Stimulated activated CD8-positive, alpha-beta memory T cell treated with anti-CD3 and anti-CD28 coated beads, Interleukin-12 subunit alpha, Interleukin-12 subunit beta, amount 100 ng/mL, for 24 hours (primary cell): Measurements from ENCODE around the gene NPAS3.

ENCODE experiments used
- DNase-seq: peaks from one replicate; pipeline ENCODE4 v3.0.0-alpha.2; 2020; ENCODE audit errors: extremely low read depth

NPAS3 gene

DNA sequence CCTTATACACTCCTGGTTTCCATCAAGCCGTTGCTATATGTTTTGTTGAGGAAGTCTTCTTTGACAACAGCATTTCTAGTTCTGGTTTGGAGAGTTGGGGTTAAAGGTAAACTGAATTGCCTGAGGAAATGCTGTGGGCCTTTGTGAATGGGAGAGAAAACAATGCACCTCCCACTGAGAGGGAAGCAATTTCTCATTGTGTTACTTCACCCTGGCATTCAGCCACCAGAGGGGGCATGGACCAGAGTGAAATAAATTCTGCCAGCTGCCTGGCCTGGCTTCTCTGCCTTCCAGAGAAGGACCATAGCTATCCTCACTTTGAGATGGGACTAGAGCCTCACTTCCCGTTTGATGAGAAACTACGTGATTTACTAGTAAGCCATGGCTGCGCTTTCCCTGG is 536.9 kb downstream of the NPAS3 start:
- DNase-seq, result no peak

DNA sequence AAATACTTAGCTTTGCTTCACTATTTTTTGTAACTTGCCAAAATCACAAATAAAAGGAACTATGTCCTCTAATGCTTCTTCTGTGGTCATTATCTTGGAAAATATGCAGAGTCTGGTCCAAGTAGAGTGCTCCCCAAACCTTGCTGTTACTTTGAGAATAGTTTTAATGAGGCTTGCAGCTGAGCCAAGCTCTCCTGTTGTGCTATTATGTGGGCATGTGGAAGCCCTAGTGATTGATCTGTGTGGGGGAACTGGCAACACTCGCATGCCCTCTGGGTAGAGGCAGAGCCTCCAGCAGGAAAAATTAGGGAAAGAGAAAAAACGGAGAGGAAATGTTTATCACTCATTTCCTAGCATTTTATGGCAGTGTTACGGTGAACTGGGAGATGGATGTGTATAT is 539.1 kb downstream of the NPAS3 start:
- DNase-seq, result no peak

DNA sequence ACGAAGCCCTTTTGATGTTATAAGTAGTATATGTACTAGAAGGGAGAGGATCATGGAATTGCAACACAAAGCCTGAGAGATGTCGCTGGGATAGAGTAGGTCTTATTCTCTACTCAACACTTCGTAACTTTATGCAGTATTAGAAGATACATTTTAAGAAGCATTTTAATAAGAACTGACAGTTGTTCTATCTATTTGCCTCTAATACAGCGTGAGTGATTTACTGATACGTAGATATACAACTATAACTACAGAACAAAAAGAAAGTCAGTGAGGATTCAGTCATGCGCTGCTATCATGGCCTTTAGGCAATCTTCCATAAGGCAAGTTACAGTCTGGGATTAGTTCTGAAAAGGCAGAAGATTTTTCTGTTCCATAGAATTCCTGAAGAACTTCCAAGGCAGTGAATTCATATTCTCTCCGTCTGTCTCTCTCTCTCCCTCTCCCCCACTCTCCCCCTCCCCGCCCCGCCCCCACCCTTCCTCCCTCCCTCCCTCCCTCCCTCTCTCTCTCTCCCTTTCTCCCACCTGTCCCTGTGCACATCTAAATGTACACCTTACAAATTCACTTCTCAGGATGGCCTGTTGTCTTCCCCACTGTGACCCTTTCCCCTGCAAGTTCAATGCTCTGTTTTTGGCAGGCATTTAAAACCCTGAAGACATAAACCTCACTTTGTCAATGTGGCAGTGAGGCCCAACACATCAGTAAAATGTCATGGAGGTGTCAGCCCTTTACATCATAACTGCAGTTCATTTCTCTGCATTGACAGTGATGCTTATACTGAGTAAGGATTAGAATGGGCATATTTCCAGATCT is 541.6 kb downstream of the NPAS3 start:
- DNase-seq, result no peak

DNA sequence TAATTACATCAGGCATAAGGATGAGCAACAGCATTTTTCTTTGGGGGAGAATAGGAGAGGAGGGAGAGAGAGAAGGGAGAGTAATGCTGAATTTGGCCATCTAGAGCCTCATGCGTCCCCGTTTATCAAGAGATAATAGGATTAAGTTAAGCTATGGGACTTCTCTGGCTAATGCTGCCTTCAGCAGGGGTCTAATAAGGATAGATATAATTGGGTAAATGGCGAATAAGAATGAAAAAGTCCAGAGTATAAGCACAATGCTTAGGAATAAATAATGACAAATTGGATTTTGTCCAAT is 542.2 kb downstream of the NPAS3 start:
- DNase-seq, result no peak

DNA sequence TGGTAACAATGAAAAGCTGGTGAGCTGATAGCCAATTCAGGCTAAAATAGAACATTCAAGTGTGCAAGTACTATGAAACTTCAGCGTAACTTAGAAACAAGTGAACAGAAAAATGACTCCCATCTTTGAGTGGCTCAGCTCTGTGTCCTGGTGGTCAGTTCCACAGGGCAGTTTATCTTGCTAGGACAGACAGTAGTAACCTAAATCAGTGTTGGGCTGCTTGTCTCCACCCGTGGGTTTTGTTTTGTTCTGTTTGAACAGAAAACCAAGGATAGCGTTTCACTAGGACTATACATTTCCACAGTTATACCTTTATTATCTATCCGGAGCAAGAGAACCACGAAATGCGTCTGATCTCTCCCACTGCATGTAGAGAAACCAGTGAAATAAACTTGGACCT is 544.4 kb downstream of the NPAS3 start:
- no peak for DNase-seq

DNA sequence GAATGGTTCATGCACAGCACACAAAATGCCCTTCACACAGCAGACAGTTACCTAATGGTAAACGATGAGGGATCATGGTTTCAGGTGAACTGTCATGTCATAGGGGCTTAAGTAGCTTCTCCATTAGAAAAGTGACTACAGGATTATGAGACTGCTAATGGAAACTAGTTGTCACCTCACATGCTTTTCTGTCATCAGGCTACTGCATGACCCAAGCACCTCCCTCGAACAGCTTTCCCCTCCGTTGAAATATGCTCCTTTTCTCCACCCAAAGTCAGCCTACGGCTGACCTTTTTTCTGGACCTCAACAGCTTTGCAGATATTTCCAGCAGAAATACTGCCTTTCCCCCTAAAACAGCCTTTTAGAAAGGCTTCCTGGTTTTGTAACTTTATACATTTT is 544.9 kb downstream of the NPAS3 start:
- DNase-seq, result no peak

DNA sequence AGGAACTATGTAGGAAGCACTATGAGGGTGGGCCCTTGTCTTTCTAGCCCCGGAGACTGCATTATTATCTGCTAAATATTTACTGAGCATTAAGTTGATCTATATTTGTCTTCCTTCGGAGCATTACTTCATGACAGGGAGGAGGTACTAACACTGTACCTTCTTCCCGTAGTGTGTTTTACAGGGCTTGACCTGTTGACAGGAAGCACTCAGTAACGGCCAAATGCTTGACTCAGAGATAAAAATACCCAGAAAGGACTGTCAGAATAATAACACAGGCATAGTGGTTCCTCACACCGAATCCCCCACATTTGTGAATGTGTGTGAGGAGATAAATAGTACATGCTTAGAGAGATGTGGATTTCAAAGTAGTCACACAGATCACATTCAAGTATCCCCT is 545.6 kb downstream of the NPAS3 start:
- DNase-seq, result no peak

DNA sequence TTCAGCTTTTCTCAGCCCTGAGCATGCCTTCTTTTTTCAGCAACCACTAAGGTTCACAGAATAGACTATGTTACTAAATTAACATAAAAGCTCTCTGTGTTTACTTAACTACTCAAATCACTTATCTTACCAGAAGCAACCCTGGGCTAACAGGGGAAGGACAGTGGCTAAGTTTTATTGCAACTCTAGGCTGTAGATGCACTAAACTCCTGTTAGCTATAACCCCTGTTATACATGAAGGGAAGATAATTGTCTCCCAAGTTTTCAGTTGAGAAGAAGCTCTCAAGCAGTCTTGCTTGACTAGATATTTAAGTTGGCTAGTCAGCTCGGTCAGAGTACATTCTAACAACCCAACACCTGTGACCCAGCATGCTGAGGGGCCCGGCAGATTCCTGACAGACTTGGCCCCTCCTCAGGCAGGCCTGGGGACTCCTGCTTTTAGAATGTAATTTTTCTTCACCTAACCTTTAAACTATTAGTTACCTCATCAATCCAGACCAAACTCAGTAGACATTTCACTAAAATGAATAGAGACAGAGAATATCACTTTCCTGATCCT is 547.7 kb downstream of the NPAS3 start:
- no peak for DNase-seq

DNA sequence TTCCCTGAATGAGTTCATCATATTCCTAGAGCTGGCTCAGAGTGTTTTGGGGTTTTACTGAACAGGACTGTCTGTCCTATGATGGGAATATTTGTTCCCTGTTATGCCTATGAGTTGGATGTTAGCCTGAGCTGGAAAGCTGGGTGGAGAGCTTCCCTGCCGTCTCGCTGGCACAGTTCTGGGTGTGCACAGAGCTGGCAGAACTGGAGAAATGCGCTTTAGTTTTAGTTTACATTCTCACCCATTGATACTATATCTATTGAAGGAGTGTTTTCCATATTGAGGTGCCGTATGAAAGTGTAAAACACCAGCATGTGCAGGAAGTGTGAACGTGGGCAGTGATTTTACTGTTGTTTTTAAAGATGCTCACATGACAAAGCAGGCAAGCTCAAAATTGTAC is 549.9 kb downstream of the NPAS3 start:
- DNase-seq, result no peak

DNA sequence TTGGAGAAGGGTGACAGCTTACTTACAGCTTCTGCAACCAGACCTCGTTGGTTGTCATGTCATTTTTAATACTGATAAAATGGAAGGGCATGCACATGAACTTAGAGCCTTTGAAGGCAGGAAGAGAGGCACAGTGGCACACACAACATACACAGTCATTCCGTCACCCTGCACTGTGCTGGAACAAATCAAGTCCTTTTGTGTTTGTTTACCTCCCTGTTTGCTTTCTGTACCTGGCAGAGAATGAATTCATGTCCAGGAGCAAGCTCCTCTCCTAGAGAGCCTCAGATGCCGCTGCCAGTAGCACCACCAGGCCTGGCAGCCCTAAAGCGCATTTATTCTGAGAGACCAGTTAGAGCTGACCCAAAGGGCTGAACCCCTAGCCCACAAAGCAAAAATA is 551.9 kb downstream of the NPAS3 start:
- no peak for DNase-seq

DNA sequence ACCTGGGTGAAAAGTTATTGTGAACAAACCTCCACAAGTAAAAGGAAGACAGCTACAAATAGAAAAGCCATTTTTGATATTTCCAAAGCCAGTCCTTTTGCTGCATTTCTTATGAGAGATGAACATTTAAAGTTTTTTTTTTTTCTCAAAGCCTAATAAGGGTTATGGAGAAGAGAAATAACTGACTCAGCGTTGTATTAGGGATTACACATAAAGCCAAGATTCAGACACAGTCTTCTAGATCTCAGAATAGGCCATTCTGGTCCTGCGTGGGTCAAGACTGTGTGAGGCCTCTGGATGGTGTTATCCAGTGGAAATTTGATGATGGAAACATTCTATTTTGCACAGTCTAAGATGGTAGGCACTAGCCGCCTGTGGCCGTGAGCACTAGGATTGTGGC is 552.4 kb downstream of the NPAS3 start:
- no peak for DNase-seq

DNA sequence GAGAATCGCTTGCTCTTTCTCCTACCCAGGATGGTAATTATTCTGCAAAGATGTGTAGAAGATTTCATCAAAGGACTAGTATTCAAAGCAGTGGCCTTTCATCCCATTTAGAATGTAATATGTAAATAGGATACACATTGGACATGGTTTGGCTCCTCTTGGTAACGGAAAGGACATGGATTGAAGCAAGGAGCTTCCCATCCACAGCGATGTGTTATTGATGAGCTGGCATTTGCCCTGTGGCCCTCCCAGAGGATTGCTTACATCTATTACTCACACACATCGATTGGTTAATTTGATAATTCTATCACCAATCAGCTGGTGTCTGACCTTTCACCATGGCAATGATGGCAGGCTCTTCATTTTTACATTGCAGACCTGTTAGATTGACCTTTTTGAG is 553.8 kb downstream of the NPAS3 start:
- no peak for DNase-seq

DNA sequence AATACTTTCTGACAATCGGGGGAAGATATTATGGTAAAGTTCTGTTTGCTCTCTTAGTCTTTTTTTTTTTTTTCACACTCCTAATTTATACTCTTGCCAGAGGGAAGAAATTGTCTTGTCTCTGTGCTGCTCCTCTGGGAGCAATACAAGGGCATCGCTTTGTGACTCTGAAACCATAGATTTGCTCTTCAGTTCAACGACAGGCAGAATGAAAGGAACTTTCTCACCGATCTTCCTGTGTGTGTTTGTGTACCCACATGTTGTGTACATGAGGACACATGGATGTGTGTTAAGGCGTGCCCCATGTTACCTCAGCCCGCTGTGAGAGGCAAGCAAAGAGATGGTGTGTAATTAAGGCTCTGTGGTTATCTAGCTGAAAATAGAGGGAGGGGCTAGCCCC is 554.6 kb downstream of the NPAS3 start:
- DNase-seq, result no peak

DNA sequence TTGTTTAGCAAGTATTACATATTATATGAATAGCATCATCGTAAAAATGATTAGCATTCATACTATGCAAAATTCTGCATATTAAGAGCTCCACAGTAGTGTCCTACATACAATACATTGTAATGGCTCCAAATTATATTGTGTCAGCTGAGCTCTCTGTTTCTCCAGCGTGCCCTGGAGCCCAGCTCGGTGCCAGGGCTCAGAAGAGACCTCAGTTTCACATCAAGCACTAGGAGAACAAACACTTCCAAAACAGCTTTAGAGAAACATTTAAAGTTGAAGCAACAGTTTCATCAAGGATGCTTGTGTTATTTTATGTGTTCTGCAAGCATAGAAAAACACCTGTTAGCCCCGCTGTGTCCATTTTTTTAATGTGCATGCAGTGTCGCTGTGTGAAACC is 555.3 kb downstream of the NPAS3 start:
- no peak for DNase-seq

DNA sequence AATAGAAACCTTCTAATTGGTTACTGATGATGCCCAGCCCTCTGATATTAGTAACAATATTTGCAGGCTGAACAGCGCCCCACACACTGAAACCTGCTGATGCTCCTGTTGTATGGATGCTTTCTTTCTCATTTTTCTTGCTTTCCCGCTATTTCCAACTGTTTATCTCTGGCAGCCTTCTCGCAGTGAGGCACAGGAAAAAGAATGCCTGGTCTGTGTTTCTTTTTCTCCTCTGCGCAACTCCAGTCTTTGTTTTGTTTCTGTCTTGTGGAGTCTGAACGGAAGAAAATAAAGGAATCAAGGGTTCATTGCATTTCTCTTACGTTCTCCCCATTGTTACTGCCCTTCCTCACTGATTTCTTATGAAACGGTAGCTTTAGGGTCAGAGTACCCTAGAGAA is 561.0 kb downstream of the NPAS3 start:
- DNase-seq, result no peak

DNA sequence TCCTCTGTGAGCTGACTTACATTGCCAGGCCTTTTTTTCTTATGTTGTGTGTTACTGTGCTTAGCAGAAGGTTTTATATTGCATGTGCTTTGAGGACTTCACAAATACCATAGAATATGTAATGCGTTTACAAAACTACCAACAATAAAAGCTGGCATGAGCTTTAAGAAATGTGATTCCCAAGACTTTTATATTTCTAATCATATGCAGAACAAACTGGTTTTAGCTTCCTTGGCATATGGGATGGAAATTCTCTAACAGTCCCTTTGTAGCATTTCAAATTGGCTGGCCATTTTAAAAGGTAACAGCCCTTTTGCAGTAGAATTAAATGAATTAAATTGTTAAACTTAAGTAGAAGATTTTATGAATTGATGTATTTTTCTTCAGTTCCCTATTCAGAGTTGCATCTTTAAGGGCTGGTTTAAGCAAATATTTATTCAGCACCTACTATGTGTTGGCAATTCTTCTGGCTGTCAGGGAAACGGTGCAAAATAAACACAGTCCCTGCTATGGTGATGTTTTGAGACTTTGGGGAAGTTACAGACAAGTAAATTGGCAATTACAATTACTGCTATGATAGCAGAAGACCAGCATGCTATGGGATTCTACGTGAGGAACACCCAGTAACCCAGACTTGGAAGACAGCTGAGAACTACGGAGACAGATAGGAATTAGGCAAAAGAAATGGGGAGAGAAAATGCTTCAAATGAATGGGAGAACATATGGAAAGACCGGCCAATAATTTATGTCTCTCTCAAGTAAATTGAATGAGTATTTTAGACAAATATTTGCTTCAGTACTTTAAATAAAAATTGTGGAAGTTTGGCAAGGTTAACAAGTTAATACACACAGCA is 565.8 kb downstream of the NPAS3 start:
- DNase-seq, result no peak

DNA sequence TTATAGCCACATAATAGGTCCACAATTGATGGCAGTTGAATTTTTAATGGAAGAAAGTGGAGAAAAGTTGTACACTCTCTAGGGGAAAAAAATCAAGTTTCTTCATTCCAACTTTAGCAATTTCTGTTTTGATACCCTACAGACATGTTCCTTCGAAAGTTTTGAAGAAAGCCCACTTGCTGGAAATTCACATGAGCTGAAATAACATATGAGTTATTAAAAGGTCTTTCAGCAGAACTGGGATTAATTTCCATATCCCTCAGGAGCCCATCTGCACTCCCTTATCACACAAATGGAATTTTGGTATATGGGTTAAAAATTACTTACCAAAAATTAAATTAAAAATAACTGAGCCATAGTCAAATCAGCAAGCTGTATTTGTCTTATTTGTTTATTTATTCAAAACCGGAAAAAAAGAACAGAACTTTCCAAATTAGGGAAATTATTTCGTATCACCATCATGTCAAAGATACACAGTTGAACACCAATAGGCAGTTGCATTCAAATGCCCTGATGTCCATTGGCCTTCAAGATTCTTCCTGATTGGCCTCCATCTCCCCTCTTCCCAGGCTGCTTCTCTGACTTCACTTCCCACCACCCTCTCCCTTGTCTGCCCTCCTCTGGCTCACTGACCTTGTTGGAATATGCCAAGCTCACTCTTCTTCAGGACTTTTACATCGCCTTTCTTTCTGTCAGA is 566.7 kb downstream of the NPAS3 start:
- no peak for DNase-seq

DNA sequence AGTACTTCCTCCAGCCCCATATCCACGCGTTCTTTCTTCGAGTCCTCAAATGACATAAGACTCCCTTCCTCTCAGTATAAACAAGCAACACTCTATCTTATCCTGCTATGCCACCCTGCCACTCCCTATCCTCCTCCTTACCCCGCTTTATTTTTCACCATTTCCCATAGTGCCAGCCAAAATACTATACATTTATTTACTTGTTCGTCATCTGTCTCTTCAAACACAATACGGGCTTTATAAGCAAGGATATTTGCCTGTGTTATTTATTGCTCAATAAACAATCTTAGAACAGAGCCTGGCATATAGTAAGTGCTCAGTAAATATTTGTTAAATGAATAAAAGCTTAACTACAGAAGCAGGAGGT is 567.3 kb downstream of the NPAS3 start:
- DNase-seq, result no peak

DNA sequence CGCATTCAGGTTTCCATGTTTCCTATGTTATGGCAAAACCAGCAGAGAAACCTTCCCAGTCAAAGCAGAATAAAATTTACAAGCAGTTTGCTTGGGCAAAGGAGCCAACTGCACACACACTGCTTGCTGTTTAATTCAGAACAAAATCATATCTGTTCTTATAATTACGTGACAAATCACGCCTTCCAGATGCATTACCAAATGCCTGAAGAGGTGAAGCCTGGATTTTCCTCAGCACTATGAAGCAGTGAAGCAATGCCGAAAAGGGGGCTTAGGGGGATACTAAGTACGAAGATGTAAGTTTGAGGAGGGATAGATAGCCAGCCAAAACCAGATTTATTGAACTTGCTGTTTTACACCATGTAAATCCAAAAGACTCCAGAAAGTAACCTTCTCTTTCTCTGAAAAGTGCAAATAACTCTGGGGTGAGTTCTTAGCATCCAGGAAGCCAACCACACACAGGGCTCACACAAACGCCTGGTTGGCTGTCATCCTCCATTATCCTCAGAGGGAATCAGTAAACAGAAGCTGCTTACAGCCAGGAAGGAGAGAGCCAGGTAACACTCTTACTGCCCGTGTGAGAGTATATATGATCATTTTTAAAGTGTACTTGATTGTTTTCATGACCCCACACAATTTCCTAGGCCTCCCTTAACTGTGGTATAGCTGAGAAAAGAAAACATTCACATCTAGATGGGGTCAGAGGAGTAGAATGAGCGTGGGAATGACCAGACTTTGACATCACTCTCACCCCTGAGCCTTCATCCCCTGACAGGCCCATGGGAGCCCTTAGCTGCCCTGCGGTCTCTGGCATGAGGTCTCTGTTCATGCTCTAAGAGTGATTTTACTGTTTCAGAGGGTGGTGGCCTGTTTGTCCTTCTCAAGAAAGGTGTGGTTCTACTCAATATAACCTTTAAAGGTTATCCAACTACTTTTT is 569.7 kb downstream of the NPAS3 start:
- DNase-seq, result no peak

DNA sequence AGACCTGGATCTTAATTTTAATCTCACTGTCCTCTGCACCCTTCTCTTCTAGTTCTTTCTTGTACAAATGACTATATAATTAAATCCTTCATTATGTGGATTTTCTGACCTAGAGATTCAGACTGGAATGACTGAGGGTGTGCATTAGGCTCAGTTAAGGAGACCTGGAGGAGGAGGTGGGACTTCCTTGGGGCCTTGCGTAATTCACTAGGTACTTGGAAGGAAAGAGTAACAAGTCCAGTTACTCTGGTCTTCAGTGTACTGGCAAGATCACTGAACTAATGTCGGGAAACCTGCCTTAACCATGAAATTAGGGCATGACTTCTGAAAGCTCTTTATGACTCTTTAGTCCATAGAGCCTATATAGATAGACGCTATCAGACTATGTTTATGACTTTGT is 570.8 kb downstream of the NPAS3 start:
- no peak for DNase-seq

DNA sequence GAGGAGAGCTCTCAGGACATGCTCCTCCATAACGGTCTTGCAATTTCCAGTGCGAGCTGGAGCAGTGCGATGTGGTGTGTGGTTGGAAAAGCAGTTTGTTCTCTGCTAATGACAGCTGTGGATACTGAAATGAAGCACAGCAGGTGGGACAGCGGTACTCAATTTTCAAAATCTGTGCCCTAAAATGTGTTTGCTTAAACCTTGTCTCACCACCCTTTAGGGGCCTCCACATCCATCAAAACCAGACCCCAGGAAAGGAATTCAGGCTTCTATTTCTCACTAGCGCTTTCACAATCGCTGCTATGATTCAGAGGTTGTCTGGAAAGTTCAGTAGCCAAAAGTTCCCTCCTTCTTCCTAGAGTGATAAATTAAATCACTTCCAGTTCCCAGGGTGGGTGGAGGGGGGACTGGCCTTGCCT is 571.4 kb downstream of the NPAS3 start:
- no peak for DNase-seq
